ENCODE results near the gene WNT2B.
"Not testable (repeated sequence)": the region's sequence is repeated elsewhere in the genome, so short reads cannot be mapped to it uniquely, and the experiment has no call there.

Gene WNT2B

GRCh38 chr1:112508278-112509004, at the start of gene WNT2B:
Gene WNT2B (plus strand): TSS chr1:112508965. CDS start chr1:112509263, 298 bp downstream.
- TF ChIP-seq, protein P1, sequence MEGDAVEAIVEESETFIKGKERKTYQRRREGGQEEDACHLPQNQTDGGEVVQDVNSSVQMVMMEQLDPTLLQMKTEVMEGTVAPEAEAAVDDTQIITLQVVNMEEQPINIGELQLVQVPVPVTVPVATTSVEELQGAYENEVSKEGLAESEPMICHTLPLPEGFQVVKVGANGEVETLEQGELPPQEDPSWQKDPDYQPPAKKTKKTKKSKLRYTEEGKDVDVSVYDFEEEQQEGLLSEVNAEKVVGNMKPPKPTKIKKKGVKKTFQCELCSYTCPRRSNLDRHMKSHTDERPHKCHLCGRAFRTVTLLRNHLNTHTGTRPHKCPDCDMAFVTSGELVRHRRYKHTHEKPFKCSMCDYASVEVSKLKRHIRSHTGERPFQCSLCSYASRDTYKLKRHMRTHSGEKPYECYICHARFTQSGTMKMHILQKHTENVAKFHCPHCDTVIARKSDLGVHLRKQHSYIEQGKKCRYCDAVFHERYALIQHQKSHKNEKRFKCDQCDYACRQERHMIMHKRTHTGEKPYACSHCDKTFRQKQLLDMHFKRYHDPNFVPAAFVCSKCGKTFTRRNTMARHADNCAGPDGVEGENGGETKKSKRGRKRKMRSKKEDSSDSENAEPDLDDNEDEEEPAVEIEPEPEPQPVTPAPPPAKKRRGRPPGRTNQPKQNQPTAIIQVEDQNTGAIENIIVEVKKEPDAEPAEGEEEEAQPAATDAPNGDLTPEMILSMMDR (conservative IDR thresholded peaks at IDR 0.05), result no peak

GRCh38 chr1:112460615-112461014, 48.1 kb upstream of the WNT2B start:
- TF ChIP-seq, protein P1 (conservative IDR thresholded peaks at IDR 0.05), result no peak

More at GRCh38 chr1:112508278-112509004, at the start of gene WNT2B:
- peak within 1 kb of the TSS; percentile 18; the same call in 1 of the 2 replicates for H3K27ac ChIP-seq

GRCh38 chr1:112461200-112461871, 47.4 kb upstream of the WNT2B start:
- TF ChIP-seq, protein P1 (conservative IDR thresholded peaks at IDR 0.05), result no peak
- H3K27ac ChIP-seq, result peak overlapping the region; percentile 99

More at GRCh38 chr1:112460615-112461014, 48.1 kb upstream of the WNT2B start:
- H3K27ac ChIP-seq, result peak overlapping the region; percentile 99

GRCh38 chr1:112462953-112463279, 45.8 kb upstream of the WNT2B start:
- TF ChIP-seq, protein P1 (conservative IDR thresholded peaks at IDR 0.05), result no peak
- H3K27ac ChIP-seq, result peak overlapping the region; percentile 99

DNA sequence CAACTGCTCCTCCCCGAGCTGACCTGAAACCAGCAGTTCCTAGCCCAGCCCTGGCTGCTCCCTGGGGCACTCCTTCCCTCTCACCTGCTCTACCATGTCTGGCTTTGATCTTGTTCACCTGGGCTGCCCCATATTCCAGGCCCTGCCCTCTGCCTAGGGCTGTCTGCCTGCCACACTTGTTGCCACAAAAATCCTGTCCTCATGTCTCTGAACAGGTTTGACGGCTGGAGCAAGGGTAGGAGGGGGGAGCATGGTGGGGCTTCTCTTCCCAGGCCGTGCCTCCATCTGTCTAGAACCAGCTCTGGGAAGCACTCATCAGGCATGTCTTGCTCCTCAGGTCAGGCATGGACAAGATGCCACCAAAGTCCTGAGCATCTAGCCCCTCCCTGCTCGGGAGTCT, 44.3 kb upstream of the WNT2B start:
- H3K27ac ChIP-seq, result peak overlapping the region; percentile 99
- TF ChIP-seq, protein P1 (conservative IDR thresholded peaks at IDR 0.05), result no peak

GRCh38 chr1:112465122-112465521, 43.6 kb upstream of the WNT2B start:
- TF ChIP-seq, protein P1 (conservative IDR thresholded peaks at IDR 0.05), result no peak
- H3K27ac ChIP-seq, result peak overlapping the region; percentile 99

GRCh38 chr1:112466078-112466660, 42.6 kb upstream of the WNT2B start:
- TF ChIP-seq, protein P1 (conservative IDR thresholded peaks at IDR 0.05), result peak; percentile 86
- H3K27ac ChIP-seq, result peak overlapping the region; percentile 99

DNA sequence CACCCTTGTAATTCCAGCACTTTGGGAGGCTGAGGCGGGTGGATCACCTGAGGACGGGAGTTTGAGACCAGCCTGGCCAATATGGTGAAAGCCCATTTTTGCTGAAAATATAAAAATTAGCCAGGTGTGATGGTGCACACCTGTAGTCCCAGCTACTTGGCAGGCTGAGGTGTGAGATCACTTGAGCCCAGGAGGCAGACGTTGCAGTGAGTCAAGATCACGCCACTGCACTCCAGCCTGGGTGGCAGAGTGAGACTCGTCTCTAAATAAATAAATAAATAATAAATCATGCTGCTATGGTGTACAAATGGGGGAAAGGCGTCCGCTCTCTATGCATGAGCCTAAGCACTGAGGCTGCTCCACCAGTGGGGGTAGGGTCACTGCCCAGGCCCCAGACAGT, 38.4 kb upstream of the WNT2B start:
- H3K27ac ChIP-seq, result not testable (repeated sequence)

Data from VCaP (cell line).